CD14-positive monocyte (primary cell): ENCODE measurements around the gene TMEM209. TPM values are rescaled to one million over a fixed set of nuclear protein-coding genes. Genes with fewer than 3 reads are reported as not detected.

Source experiments
- DNase-seq, 3 donors: peaks; one replicate each; pipeline ENCODE4 v3.0.0-alpha.2; 2011 to 2022
- H2AFZ ChIP-seq: 2 replicates; pipeline ENCODE4 v1.6.0; 2012; ENCODE audit warnings: mild to moderate bottlenecking, low read depth, low read length, inconsistent platforms; ENCODE audit not compliant: insufficient read depth, poor library complexity, severe bottlenecking
- H3K27ac ChIP-seq, 2 donors: 1 replicate in 1 of 2; 2 replicates in 1 of 2; pipeline ENCODE4 v1.5.1; 2012 to 2013; ENCODE audit warnings: low read length in 2 of 2, control low read depth in 1 of 2, inconsistent platforms in 1 of 2, low read depth in 1 of 2, mild to moderate bottlenecking in 1 of 2
- H3K27me3 ChIP-seq, 2 donors: one replicate each; pipeline versions ENCODE4 v1.6.0 to v1.6.1; 2011 to 2013; ENCODE audit warnings: low read length in 2 of 2; ENCODE audit not compliant: control insufficient read depth in 2 of 2, insufficient read depth in 2 of 2
- H3K36me3 ChIP-seq, 2 donors: replicated peaks in 1 of 2; 1 replicate in 1 of 2; 2 replicates in 1 of 2; pipeline versions ENCODE4 v1.5.1 to v1.6.1; 2012 to 2013; ENCODE audit warnings: low read length in 2 of 2, control low read depth in 1 of 2, inconsistent platforms in 1 of 2, mild to moderate bottlenecking in 1 of 2; ENCODE audit not compliant: insufficient read depth in 2 of 2, control insufficient read depth in 1 of 2
- H3K4me1 ChIP-seq, 2 donors: 1 replicate in 1 of 2; 2 replicates in 1 of 2; pipeline versions ENCODE4 v1.5.1 to v1.6.1; 2012 to 2013; ENCODE audit warnings: low read length in 2 of 2, control low read depth in 1 of 2, inconsistent platforms in 1 of 2, mild to moderate bottlenecking in 1 of 2, moderate library complexity in 1 of 2; ENCODE audit not compliant: insufficient read depth in 2 of 2, control insufficient read depth in 1 of 2
- H3K4me2 ChIP-seq: replicated peaks from 2 replicates; pipeline ENCODE3; 2012; ENCODE audit warnings: low read length, moderate library complexity, mild to moderate bottlenecking; ENCODE audit not compliant: poor library complexity, severe bottlenecking; ENCODE audit errors: extremely low read depth
- H3K4me3 ChIP-seq, 3 experiments: fragments of 200-600 bp in 1 of 3; sonication (generic) in 1 of 3; replicated peaks in 1 of 3; 1 replicate in 2 of 3; 2 replicates in 1 of 3; pipeline ENCODE4 v1.5.1; 2011 to 2013; ENCODE audit warnings: low read length in 3 of 3, mild to moderate bottlenecking in 3 of 3, control low read depth in 2 of 3, low read depth in 2 of 3, inconsistent platforms in 1 of 3, moderate library complexity in 1 of 3
- H3K79me2 ChIP-seq: 2 replicates; pipeline ENCODE4 v1.6.0; 2012; ENCODE audit warnings: mild to moderate bottlenecking, control low read depth, inconsistent platforms, low read length, moderate library complexity; ENCODE audit not compliant: insufficient read depth
- H3K9ac ChIP-seq: 2 replicates; pipeline ENCODE4 v1.6.0; 2017; ENCODE audit warnings: low read length, mild to moderate bottlenecking; ENCODE audit not compliant: insufficient read depth, poor library complexity, severe bottlenecking
- H3K9me3 ChIP-seq, 2 donors: replicated peaks in 1 of 2; 1 replicate in 1 of 2; 2 replicates in 1 of 2; pipeline versions ENCODE4 v1.5.1 to v1.6.1; 2012 to 2013; ENCODE audit warnings: low read length in 2 of 2, control low read depth in 1 of 2; ENCODE audit not compliant: control insufficient read depth in 1 of 2, insufficient read depth in 1 of 2
- H4K20me1 ChIP-seq: 2 replicates; pipeline ENCODE4 v1.6.0; 2012; ENCODE audit warnings: mild to moderate bottlenecking, low read length, control low read depth, moderate library complexity; ENCODE audit not compliant: insufficient read depth
- H3K27ac Mint-ChIP-seq, 7 donors: one replicate each; pipeline ENCODE4 v1.8.0; 2020; ENCODE audit warnings: mild to moderate bottlenecking in 7 of 7, mixed read lengths in 7 of 7, moderate library complexity in 6 of 7, inconsistent platforms in 2 of 7
- H3K27me3 Mint-ChIP-seq, 3 donors: one replicate each; pipeline ENCODE4 v1.8.0; 2021 to 2022; ENCODE audit warnings: low read depth in 3 of 3, mild to moderate bottlenecking in 3 of 3, mixed read lengths in 3 of 3, moderate library complexity in 3 of 3, inconsistent platforms in 1 of 3
- H3K36me3 Mint-ChIP-seq, 2 donors: one replicate each; pipeline ENCODE4 v1.8.0; 2020; ENCODE audit warnings: mixed read lengths in 2 of 2, inconsistent platforms in 1 of 2, mild to moderate bottlenecking in 1 of 2
- H3K4me1 Mint-ChIP-seq: one replicate; pipeline ENCODE4 v1.8.0; 2020; ENCODE audit warnings: mild to moderate bottlenecking, mixed read lengths
- H3K4me3 Mint-ChIP-seq, 2 donors: one replicate each; pipeline ENCODE4 v1.8.0; 2020; ENCODE audit warnings: mild to moderate bottlenecking in 2 of 2, mixed read lengths in 2 of 2, moderate library complexity in 1 of 2
- H3K9me3 Mint-ChIP-seq, 7 donors: one replicate each; pipeline ENCODE4 v1.8.0; 2020 to 2022; ENCODE audit warnings: mixed read lengths in 7 of 7, mild to moderate bottlenecking in 6 of 7, moderate library complexity in 6 of 7, inconsistent platforms in 2 of 7
- CTCF ChIP-seq: fragments of 200-600 bp; IDR thresholded peaks from one replicate; pipeline ENCODE4 v1.8.0; 2022; ENCODE audit warnings: antibody characterized with exemption, mild to moderate bottlenecking
- WGBS: methylation state at CpG from one replicate; pipeline ENCODE4 v1.1.5; 2013; ENCODE audit warnings: missing lambda C conversion rate; ENCODE audit not compliant: insufficient coverage; 5-methylcytosine and 5-hydroxymethylcytosine counted together
- intact Hi-C, 2 donors: fragments of 100-400 bp; cut with micrococcal nuclease; formaldehyde crosslinking; loops; one replicate each; pipeline versions ENCODE4 v1.15.0 to v1.15.1; 2023
- polyA plus RNA-seq, 3 donors: library from polyadenylated mRNA; depleted of rRNA in 1 of 3; unstranded in 2 of 3; stranded (reverse) in 1 of 3; fragments of 300-500 nt in 2 of 3; fragments of >200 nt in 1 of 3; fragmentation: Illumina TruSeq in 2 of 3; gene quantifications; 1 replicate in 2 of 3; 2 replicates in 1 of 3; pipeline ENCODE4 v1.2.3, GENCODE V29; 2012 to 2021

Gene TMEM209
- polyA plus RNA-seq, 3 donors: 7.7 to 16.7 (median 9.6) TPM

DNA sequence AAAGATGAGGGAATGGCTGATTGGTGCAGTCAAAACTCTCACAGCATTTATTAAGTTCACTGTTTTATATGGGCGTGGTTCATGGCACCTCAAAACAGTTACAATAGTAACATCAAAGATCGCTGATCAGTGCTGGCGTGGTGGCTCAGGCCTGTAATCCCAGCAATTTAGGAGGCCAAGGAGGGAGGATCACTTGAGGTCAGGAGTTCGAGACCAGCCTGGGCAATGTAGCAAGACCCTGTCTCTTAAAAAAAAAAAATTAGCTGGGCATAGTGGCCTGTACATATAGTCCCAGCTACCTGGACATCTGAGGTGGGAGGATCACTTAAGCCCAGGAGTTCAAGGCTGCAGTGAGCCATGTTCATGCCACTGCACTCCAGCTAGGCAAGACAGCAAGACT, 86.4 kb downstream of the TMEM209 start:
- no peak overlapping the region for H3K4me2 ChIP-seq
- DNase-seq: no peak
- H2AFZ ChIP-seq: no peak overlapping the region
- peaks cover 32 to 46% of the 10 kb centered on the region in 2 donors for H3K36me3 Mint-ChIP-seq
- H3K27ac Mint-ChIP-seq: peak overlapping the region in 1 of 7 donors; percentile 37
- no peaks in the 10 kb centered on the region for H3K4me1 ChIP-seq
- TF ChIP-seq CTCF: no peak
- peaks cover 0 to 1% (median 0%) of the 10 kb centered on the region in 3 donors for H3K27me3 Mint-ChIP-seq
- no peak overlapping the region for H3K4me3 ChIP-seq
- peaks cover 40 to 54% of the 10 kb centered on the region in 2 donors for H3K36me3 ChIP-seq
- H3K79me2 ChIP-seq: no peaks in the 10 kb centered on the region
- H3K9ac ChIP-seq: no peak overlapping the region
- no peak overlapping the region for H3K4me3 Mint-ChIP-seq
- H4K20me1 ChIP-seq: peaks cover 3% of the 10 kb centered on the region
- H3K27me3 ChIP-seq: no peaks in the 10 kb centered on the region
- intact Hi-C loops: no loop called here
- peaks cover 6% of the 10 kb centered on the region for H3K4me1 Mint-ChIP-seq
- no peaks in the 10 kb centered on the region for H3K9me3 Mint-ChIP-seq
- H3K9me3 ChIP-seq: no peaks in the 10 kb centered on the region
- 100% methylated on average over 2 of the region's 4 CpGs for WGBS
- H3K27ac ChIP-seq: no peak overlapping the region

DNA sequence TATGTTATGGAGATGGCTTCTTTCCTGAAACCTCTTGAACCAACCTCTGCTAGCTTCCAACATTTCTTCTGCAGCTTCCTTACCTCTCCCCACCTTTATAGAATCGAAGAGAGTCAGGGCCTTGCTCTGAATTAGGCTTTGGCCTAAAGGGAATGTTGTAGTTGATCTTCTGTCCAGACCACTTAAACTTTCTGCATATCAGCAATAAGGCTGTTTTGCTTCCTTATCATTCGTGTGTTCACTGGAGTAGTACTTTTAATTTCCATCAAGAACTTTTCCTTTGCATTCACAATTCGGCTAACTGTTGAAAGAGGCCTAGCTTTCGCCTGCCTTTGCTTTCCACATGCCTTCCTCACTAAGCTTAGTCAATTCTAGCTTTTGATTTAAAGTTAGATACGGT, 86.9 kb downstream of the TMEM209 start:
- H3K27me3 ChIP-seq: no peaks in the 10 kb centered on the region
- Mint-ChIP-seq H3K27me3 (peaks cover 0 to 1% (median 0%) of the 10 kb centered on the region in 3 donors), H3K27ac (no peak overlapping the region), H3K4me1 (peaks cover 10% of the 10 kb centered on the region), H3K4me3 (no peak overlapping the region), H3K36me3 (peaks cover 28 to 41% of the 10 kb centered on the region in 2 donors), H3K9me3 (no peaks in the 10 kb centered on the region)
- WGBS: no CpG with 5 or more reads among the region's 5 CpGs
- no peaks in the 10 kb centered on the region for H3K79me2 ChIP-seq
- H3K4me1 ChIP-seq: no peaks in the 10 kb centered on the region
- no peak overlapping the region for H3K4me3 ChIP-seq
- no peaks in the 10 kb centered on the region for H3K9me3 ChIP-seq
- no peak overlapping the region for H2AFZ ChIP-seq
- intact Hi-C loops: no loop called here
- H4K20me1 ChIP-seq: peaks cover 3% of the 10 kb centered on the region
- DNase-seq: no peak
- H3K27ac ChIP-seq: no peak overlapping the region
- TF ChIP-seq CTCF: no peak
- no peak overlapping the region for H3K4me2 ChIP-seq
- H3K9ac ChIP-seq: no peak overlapping the region
- H3K36me3 ChIP-seq: peaks cover 35 to 49% of the 10 kb centered on the region in 2 donors
